CD4-positive, alpha-beta T cell treated with Interleukin-1 beta for 1 hour (primary cell): ENCODE data around the gene MLF2.
"Not testable (repeated sequence)": the region's sequence is repeated elsewhere in the genome, so short reads cannot be mapped to it uniquely, and the experiment has no call there.

Experiments used
- DNase-seq, 2 donors: peaks; one replicate each; pipeline ENCODE4 v3.0.0-alpha.2; 2020 to 2022

MLF2 gene

GRCh38 chr12:6764011-6764828, 11.3 kb upstream of the MLF2 start:
- peak; percentile 77 to 80 for DNase-seq

GRCh38 chr12:6763380-6763779, 10.4 kb upstream of the MLF2 start:
- DNase-seq: no peak

- no peak for DNase-seq
Observed at GRCh38 chr12:6759741-6760140, 6.8 kb upstream of the MLF2 start.

GRCh38 chr12:6758506-6759095, 5.7 kb upstream of the MLF2 start:
- DNase-seq: no peak

GRCh38 chr12:6757028-6757690, 4.2 kb upstream of the MLF2 start:
- no peak for DNase-seq

- no peak for DNase-seq
Observed at GRCh38 chr12:6754411-6754810, 1.5 kb upstream of the MLF2 start.

- DNase-seq: no peak
Observed at GRCh38 chr12:6753772-6754356, 923 bp upstream of the MLF2 start.

- no peak for DNase-seq
Observed at GRCh38 chr12:6752167-6752920, 597 bp downstream of the MLF2 start.

GRCh38 chr12:6751767-6752166, 1.2 kb downstream of the MLF2 start:
- DNase-seq: no peak

GRCh38 chr12:6750506-6750905, 2.4 kb downstream of the MLF2 start:
- DNase-seq: no peak

- no peak for DNase-seq
Observed at GRCh38 chr12:6748761-6749160, 4.2 kb downstream of the MLF2 start.

GRCh38 chr12:6747216-6747615, 5.7 kb downstream of the MLF2 start:
- no peak for DNase-seq

- DNase-seq: peak in 1 of 2 donors; percentile 68
Observed at GRCh38 chr12:6745741-6746525, 7.0 kb downstream of the MLF2 start.

- DNase-seq: not testable (repeated sequence)
Observed at GRCh38 chr12:6743300-6743699, 9.6 kb downstream of the MLF2 start.

- no peak for DNase-seq
Observed at GRCh38 chr12:6742834-6743233, 10.1 kb downstream of the MLF2 start.

- DNase-seq: not testable (repeated sequence)
Observed at GRCh38 chr12:6742080-6742479, 10.9 kb downstream of the MLF2 start.

- DNase-seq: no peak
Observed at GRCh38 chr12:6736754-6737153, 16.2 kb downstream of the MLF2 start.

- DNase-seq: peak; percentile 48 to 54
Observed at GRCh38 chr12:6735448-6736191, 17.3 kb downstream of the MLF2 start.

GRCh38 chr12:6734506-6735387, 18.2 kb downstream of the MLF2 start:
- DNase-seq: no peak

- DNase-seq: no peak
Observed at GRCh38 chr12:6730169-6730568, 22.8 kb downstream of the MLF2 start.
